GM18505 (cell line): ENCODE results near the gene FAM120A.

Experiments used
- ATAC-seq: cut with Tn5 transposase; IDR thresholded peaks from one replicate; pipeline ENCODE4 v1.9.1; 2021; ENCODE audit not compliant: unreplicated experiment
- POLR2A ChIP-seq: IDR thresholded peaks from 4 replicates; pipeline ENCODE4 v1.6.1; 2011; ENCODE audit warnings: borderline replicate concordance; ENCODE audit not compliant: insufficient read depth, insufficient read length; ENCODE audit errors: extremely low read depth

The FAM120A gene

GRCh38 chr9:93597142-93597706, 145.7 kb downstream of the FAM120A start:
- no peak for TF ChIP-seq POLR2A
- ATAC-seq = no peak

GRCh38 chr9:93597871-93598646, 146.6 kb downstream of the FAM120A start:
- no peak for ATAC-seq
- TF ChIP-seq POLR2A = no peak

GRCh38 chr9:93598647-93599241, 147.3 kb downstream of the FAM120A start:
- ATAC-seq = no peak
- no peak for TF ChIP-seq POLR2A

- no peak for ATAC-seq
- no peak for TF ChIP-seq POLR2A
These were observed 148.3 kb downstream of the FAM120A start for GRCh38 chr9:93599571-93600403.

- TF ChIP-seq POLR2A = no peak
- ATAC-seq = no peak
These were observed 149.0 kb downstream of the FAM120A start for GRCh38 chr9:93600504-93600903.

GRCh38 chr9:93601063-93601462, 149.6 kb downstream of the FAM120A start:
- no peak for ATAC-seq
- no peak for TF ChIP-seq POLR2A

GRCh38 chr9:93601666-93602065, 150.2 kb downstream of the FAM120A start:
- no peak for TF ChIP-seq POLR2A
- no peak for ATAC-seq

- no peak for ATAC-seq
- no peak for TF ChIP-seq POLR2A
These were observed 151.5 kb downstream of the FAM120A start for GRCh38 chr9:93603011-93603410.

- no peak for TF ChIP-seq POLR2A
- no peak for ATAC-seq
These were observed 152.4 kb downstream of the FAM120A start for GRCh38 chr9:93603906-93604326.

GRCh38 chr9:93606187-93606586, 154.7 kb downstream of the FAM120A start:
- ATAC-seq = no peak
- TF ChIP-seq POLR2A = no peak

GRCh38 chr9:93610206-93610605, 158.7 kb downstream of the FAM120A start:
- no peak for ATAC-seq
- TF ChIP-seq POLR2A = no peak

GRCh38 chr9:93612052-93612795, 160.7 kb downstream of the FAM120A start:
- TF ChIP-seq POLR2A = no peak
- ATAC-seq = no peak

GRCh38 chr9:93612796-93613154, 161.3 kb downstream of the FAM120A start:
- no peak for ATAC-seq
- TF ChIP-seq POLR2A = no peak

GRCh38 chr9:93613174-93613573, 161.7 kb downstream of the FAM120A start:
- no peak for ATAC-seq
- no peak for TF ChIP-seq POLR2A

- ATAC-seq = no peak
- TF ChIP-seq POLR2A = no peak
These were observed 162.3 kb downstream of the FAM120A start for GRCh38 chr9:93613791-93614190.
